ENCODE data around the gene LRRC46. TPM values are rescaled to one million over a fixed set of nuclear protein-coding genes. Genes with fewer than 3 reads are reported as not detected.

LRRC46 gene
- total and polyA plus RNA-seq, 9 of the 15 experiments (the other 6 are each of a cell fraction or from before 2014, with no cell fraction given) = 0.39 to 1.4 (median 0.53) TPM; not detected in 1

GRCh38 chr17:47789611-47790561 lies 41.6 kb upstream of the LRRC46 start (continued):
- TF ChIP-seq STAT6 (CRISPR knock-in tag; IDR thresholded peaks at IDR 0.05) (no peak), ZNF449 (CRISPR knock-in tag; IDR thresholded peaks at IDR 0.05) (no peak), UBTF (IDR thresholded peaks at IDR 0.05; ENCODE audit: borderline replicate concordance in 1 of 2, low read depth in 2 of 2, low read length in 2 of 2) (peak; percentile 39 to 86; a peak in 1 of 4 replicates), MBD2 (IDR thresholded peaks at IDR 0.05; ENCODE audit: borderline replicate concordance, low read depth) (no peak), ZBTB7A (IDR thresholded peaks at IDR 0.05; ENCODE audit: borderline replicate concordance, control insufficient read depth, low read depth, low read length) (no peak), RB1 (IDR thresholded peaks at IDR 0.05; ENCODE audit: low read depth) (0 out of 2 replicates have a peak, but pooled peaks have one; percentile 35), CHAMP1 (IDR thresholded peaks at IDR 0.05) (no peak), ZNF165 (CRISPR knock-in tag; IDR thresholded peaks at IDR 0.05; ENCODE audit: borderline replicate concordance) (no peak), TFAP4 (CRISPR knock-in tag; IDR thresholded peaks at IDR 0.05; ENCODE audit: borderline replicate concordance) (0 out of 2 replicates have a peak, but pooled peaks have one; percentile 24), ZFX (CRISPR knock-in tag; IDR thresholded peaks at IDR 0.05) (no peak), MCM5 (IDR thresholded peaks at IDR 0.05; ENCODE audit: low read depth) (no peak), RAD21 (CRISPR knock-in tag; conservative IDR thresholded peaks at IDR 0.05 in 1 of 2, IDR thresholded peaks at IDR 0.05 in 1 of 2) (peak; percentile 42 to 76), SAFB (IDR thresholded peaks at IDR 0.05; ENCODE audit: borderline replicate concordance, low read depth, low read length) (no peak)
